HFF-Myc (cell line): ENCODE data around the gene WWOX.

ENCODE experiments used
- DNase-seq: peaks from one replicate; pipeline ENCODE4 v3.0.0-alpha.2; 2011; ENCODE audit warnings: low read depth; ENCODE audit errors: extremely low read depth
- H3K4me3 ChIP-seq: replicated peaks from 2 replicates; pipeline ENCODE4 v1.5.1; 2011; ENCODE audit warnings: low read depth, mild to moderate bottlenecking, control low read depth, low read length
- CTCF ChIP-seq: IDR thresholded peaks from 2 replicates; pipeline ENCODE4 v1.5.1; 2012; ENCODE audit warnings: mild to moderate bottlenecking, low read depth, low read length, control low read depth; ENCODE audit errors: missing control alignments

The WWOX gene

GRCh38 chr16:78237841-78238240 is 138.4 kb downstream of the WWOX start:
- H3K4me3 ChIP-seq = no peak overlapping the region
- no peak for TF ChIP-seq CTCF
- DNase-seq = no peak

GRCh38 chr16:78240459-78241222 is 141.2 kb downstream of the WWOX start:
- TF ChIP-seq CTCF = no peak
- no peak for DNase-seq
- no peak overlapping the region for H3K4me3 ChIP-seq

- H3K4me3 ChIP-seq = no peak overlapping the region
- no peak for TF ChIP-seq CTCF
- no peak for DNase-seq
These were observed 142.8 kb downstream of the WWOX start for GRCh38 chr16:78242239-78242630.

GRCh38 chr16:78244131-78244895 is 144.9 kb downstream of the WWOX start:
- DNase-seq = no peak
- no peak overlapping the region for H3K4me3 ChIP-seq
- TF ChIP-seq CTCF = no peak

GRCh38 chr16:78246559-78246958 is 147.1 kb downstream of the WWOX start:
- H3K4me3 ChIP-seq = no peak overlapping the region
- DNase-seq = no peak
- TF ChIP-seq CTCF = no peak

GRCh38 chr16:78249056-78249455 is 149.6 kb downstream of the WWOX start:
- DNase-seq = no peak
- no peak for TF ChIP-seq CTCF

More at GRCh38 chr16:78249056-78249455, 149.6 kb downstream of the WWOX start:
- no peak overlapping the region for H3K4me3 ChIP-seq
